Stimulated activated memory B cell treated with anti-CD40 and anti-IgM and Interleukin-4, amounts not matched to agents 10 μg/mL and 1 μg/mL and 100 μg/mL, for 72 hours (primary cell): Measurements from ENCODE around the gene RAB31.
A peak's percentile ranks its signal among the peaks of the same experiment; 100 is the strongest.

Experiments
- ATAC-seq: fragments of 150-1000 bp; cut with Tn5 transposase; 2 replicates; pipeline ENCODE4 v1.10.0; 2021
- H3K27ac Mint-ChIP-seq: one replicate; pipeline ENCODE4 v1.8.0; 2022; ENCODE audit warnings: mild to moderate bottlenecking, mixed read lengths
- H3K27me3 Mint-ChIP-seq: one replicate; pipeline ENCODE4 v1.8.0; 2022; ENCODE audit warnings: mixed read lengths
- H3K36me3 Mint-ChIP-seq: one replicate; pipeline ENCODE4 v1.8.0; 2022; ENCODE audit warnings: mixed read lengths
- H3K4me1 Mint-ChIP-seq: one replicate; pipeline ENCODE4 v1.8.0; 2022; ENCODE audit warnings: mixed read lengths
- H3K4me3 Mint-ChIP-seq: one replicate; pipeline ENCODE4 v1.8.0; 2022; ENCODE audit warnings: mild to moderate bottlenecking, moderate library complexity, mixed read lengths
- H3K9me3 Mint-ChIP-seq: one replicate; pipeline ENCODE4 v1.8.0; 2022; ENCODE audit warnings: mixed read lengths

Gene RAB31

GRCh38 chr18:9684881-9685614, 23.1 kb upstream of the RAB31 start:
- peaks cover 13% of the 10 kb centered on the region for H3K4me1 Mint-ChIP-seq
- no peak overlapping the region for H3K27ac Mint-ChIP-seq
- no peaks in the 10 kb centered on the region for H3K36me3 Mint-ChIP-seq
- H3K4me3 Mint-ChIP-seq: no peak overlapping the region
- no peaks in the 10 kb centered on the region for H3K9me3 Mint-ChIP-seq
- ATAC-seq: no peak
- H3K27me3 Mint-ChIP-seq: no peaks in the 10 kb centered on the region

- H3K4me1 Mint-ChIP-seq: peaks cover 16% of the 10 kb centered on the region
- no peak overlapping the region for H3K4me3 Mint-ChIP-seq
- no peak for ATAC-seq
- no peak overlapping the region for H3K27ac Mint-ChIP-seq
- H3K36me3 Mint-ChIP-seq: no peaks in the 10 kb centered on the region
- no peaks in the 10 kb centered on the region for H3K27me3 Mint-ChIP-seq
- no peaks in the 10 kb centered on the region for H3K9me3 Mint-ChIP-seq
Observed at GRCh38 chr18:9685615-9685890, 22.5 kb upstream of the RAB31 start.

GRCh38 chr18:9688036-9688741, 19.9 kb upstream of the RAB31 start:
- Mint-ChIP-seq H3K27me3 (no peaks in the 10 kb centered on the region), H3K4me1 (peaks cover 20% of the 10 kb centered on the region), H3K27ac (no peak overlapping the region), H3K4me3 (no peak overlapping the region), H3K36me3 (no peaks in the 10 kb centered on the region), H3K9me3 (no peaks in the 10 kb centered on the region)
- ATAC-seq: no peak

- Mint-ChIP-seq H3K36me3 (no peaks in the 10 kb centered on the region), H3K4me1 (peaks cover 20% of the 10 kb centered on the region), H3K27me3 (no peaks in the 10 kb centered on the region), H3K4me3 (no peak overlapping the region), H3K27ac (no peak overlapping the region), H3K9me3 (no peaks in the 10 kb centered on the region)
- ATAC-seq: no peak
Observed at GRCh38 chr18:9689253-9689652, 18.8 kb upstream of the RAB31 start.

- H3K4me1 Mint-ChIP-seq: peaks cover 12% of the 10 kb centered on the region
- ATAC-seq: peak; percentile 45
- peak overlapping the region; percentile 15 for H3K27ac Mint-ChIP-seq
- H3K27me3 Mint-ChIP-seq: no peaks in the 10 kb centered on the region
- no peak overlapping the region for H3K4me3 Mint-ChIP-seq
- no peaks in the 10 kb centered on the region for H3K36me3 Mint-ChIP-seq
- no peaks in the 10 kb centered on the region for H3K9me3 Mint-ChIP-seq
Observed at GRCh38 chr18:9690418-9691188, 17.5 kb upstream of the RAB31 start.

GRCh38 chr18:9691235-9691634, 16.9 kb upstream of the RAB31 start:
- ATAC-seq: no peak
- Mint-ChIP-seq H3K4me1 (peaks cover 12% of the 10 kb centered on the region), H3K27me3 (no peaks in the 10 kb centered on the region), H3K4me3 (no peak overlapping the region), H3K36me3 (no peaks in the 10 kb centered on the region), H3K9me3 (no peaks in the 10 kb centered on the region), H3K27ac (peak overlapping the region; percentile 15)

GRCh38 chr18:9694174-9694573, 13.9 kb upstream of the RAB31 start:
- Mint-ChIP-seq H3K4me1 (peaks cover 12% of the 10 kb centered on the region), H3K9me3 (no peaks in the 10 kb centered on the region), H3K36me3 (no peaks in the 10 kb centered on the region), H3K27ac (no peak overlapping the region), H3K27me3 (no peaks in the 10 kb centered on the region), H3K4me3 (no peak overlapping the region)
- ATAC-seq: no peak

- H3K4me3 Mint-ChIP-seq: no peak overlapping the region
- H3K27me3 Mint-ChIP-seq: no peaks in the 10 kb centered on the region
- H3K4me1 Mint-ChIP-seq: peaks cover 12% of the 10 kb centered on the region
- no peaks in the 10 kb centered on the region for H3K9me3 Mint-ChIP-seq
- H3K27ac Mint-ChIP-seq: no peak overlapping the region
- ATAC-seq: no peak
- no peaks in the 10 kb centered on the region for H3K36me3 Mint-ChIP-seq
Observed at GRCh38 chr18:9694952-9695495, 13.1 kb upstream of the RAB31 start.

GRCh38 chr18:9695605-9696004, 12.5 kb upstream of the RAB31 start:
- Mint-ChIP-seq H3K4me1 (peaks cover 9% of the 10 kb centered on the region), H3K36me3 (no peaks in the 10 kb centered on the region), H3K4me3 (no peak overlapping the region), H3K9me3 (no peaks in the 10 kb centered on the region), H3K27ac (no peak overlapping the region), H3K27me3 (no peaks in the 10 kb centered on the region)
- no peak for ATAC-seq

GRCh38 chr18:9696112-9696511, 12.0 kb upstream of the RAB31 start:
- Mint-ChIP-seq H3K4me3 (no peak overlapping the region), H3K27me3 (no peaks in the 10 kb centered on the region), H3K27ac (no peak overlapping the region), H3K4me1 (peaks cover 4% of the 10 kb centered on the region), H3K9me3 (no peaks in the 10 kb centered on the region), H3K36me3 (no peaks in the 10 kb centered on the region)
- no peak for ATAC-seq

- Mint-ChIP-seq H3K27ac (no peak overlapping the region), H3K36me3 (no peaks in the 10 kb centered on the region), H3K4me3 (no peak overlapping the region), H3K27me3 (no peaks in the 10 kb centered on the region), H3K4me1 (peaks cover 5% of the 10 kb centered on the region), H3K9me3 (no peaks in the 10 kb centered on the region)
- no peak for ATAC-seq
Observed at GRCh38 chr18:9696701-9697100, 11.4 kb upstream of the RAB31 start.

GRCh38 chr18:9697121-9697520, 11.0 kb upstream of the RAB31 start:
- Mint-ChIP-seq H3K27ac (no peak overlapping the region), H3K9me3 (no peaks in the 10 kb centered on the region), H3K27me3 (no peaks in the 10 kb centered on the region), H3K4me1 (peaks cover 9% of the 10 kb centered on the region), H3K36me3 (no peaks in the 10 kb centered on the region), H3K4me3 (no peak overlapping the region)
- no peak for ATAC-seq

GRCh38 chr18:9698497-9698896, 9.6 kb upstream of the RAB31 start:
- ATAC-seq: no peak
- no peak overlapping the region for H3K27ac Mint-ChIP-seq
- no peak overlapping the region for H3K4me3 Mint-ChIP-seq
- H3K9me3 Mint-ChIP-seq: no peaks in the 10 kb centered on the region
- H3K36me3 Mint-ChIP-seq: no peaks in the 10 kb centered on the region
- H3K27me3 Mint-ChIP-seq: no peaks in the 10 kb centered on the region
- H3K4me1 Mint-ChIP-seq: peaks cover 16% of the 10 kb centered on the region

- Mint-ChIP-seq H3K27me3 (no peaks in the 10 kb centered on the region), H3K4me3 (no peak overlapping the region), H3K9me3 (no peaks in the 10 kb centered on the region), H3K36me3 (no peaks in the 10 kb centered on the region), H3K27ac (no peak overlapping the region), H3K4me1 (peaks cover 35% of the 10 kb centered on the region)
- ATAC-seq: no peak
Observed at GRCh38 chr18:9700261-9700796, 7.8 kb upstream of the RAB31 start.

GRCh38 chr18:9701609-9702349, 6.3 kb upstream of the RAB31 start:
- no peaks in the 10 kb centered on the region for H3K9me3 Mint-ChIP-seq
- no peak overlapping the region for H3K4me3 Mint-ChIP-seq
- no peaks in the 10 kb centered on the region for H3K27me3 Mint-ChIP-seq
- peaks cover 47% of the 10 kb centered on the region for H3K4me1 Mint-ChIP-seq
- peak; percentile 57 for ATAC-seq
- no peaks in the 10 kb centered on the region for H3K36me3 Mint-ChIP-seq
- no peak overlapping the region for H3K27ac Mint-ChIP-seq
